ENCODE data around the gene CARD11.

Gene CARD11

DNA sequence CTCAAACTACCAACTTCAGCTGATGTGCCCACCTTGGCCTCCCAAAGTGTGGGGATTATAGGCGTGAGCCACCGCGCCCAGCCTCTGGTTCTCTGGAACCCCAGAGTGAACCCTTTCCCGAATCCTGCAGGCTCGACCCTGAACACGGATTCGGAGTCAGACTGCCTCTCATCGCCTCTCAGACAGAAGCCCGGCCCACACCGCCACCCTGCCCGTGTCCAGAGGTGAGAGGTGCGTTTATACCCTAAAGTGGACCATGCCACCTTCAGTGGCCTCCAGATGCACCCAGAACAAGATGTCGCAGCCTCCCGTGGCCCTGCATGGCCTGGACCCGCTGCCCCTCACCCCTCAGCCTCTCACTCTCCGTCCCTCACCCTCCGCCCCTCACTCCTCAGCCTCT lies 134.6 kb downstream of the CARD11 start:
- CTCF ChIA-PET, result no interaction called here
- WGBS (ENCODE audit: insufficient coverage), result 98% methylated on average over 10 of the region's 17 CpGs
- no peak overlapping the region for H3K4me3 ChIP-seq (ENCODE audit: control insufficient read depth in 1 of 7, extremely low read depth in 1 of 7, insufficient read depth in 4 of 7, low read depth in 2 of 7, low read length in 6 of 7)
- H3K27me3 ChIP-seq (replicated peaks in 2 of 5; ENCODE audit: control insufficient read depth in 4 of 5, insufficient read depth in 5 of 5, low read length in 4 of 5), result no peaks in the 10 kb centered on the region
- peaks cover 0 to 3% (median 2%) of the 10 kb centered on the region in 4 experiments for H3K36me3 ChIP-seq (ENCODE audit: control insufficient read depth in 4 of 4, insufficient read depth in 4 of 4, low read length in 3 of 4)
- DNase-seq, result no peak
- H3K9me3 ChIP-seq (ENCODE audit: control extremely low read depth in 1 of 5, control insufficient read depth in 4 of 5, insufficient read depth in 2 of 5, low read depth in 1 of 5, low read length in 4 of 5), result peaks cover 0 to 3% (median 0%) of the 10 kb centered on the region in 5 experiments
- POLR2A ChIA-PET, result no interaction called here
- no peaks in the 10 kb centered on the region for H3K4me1 ChIP-seq (ENCODE audit: control extremely low read depth in 1 of 4, control insufficient read depth in 4 of 4, insufficient read depth in 4 of 4, low read length in 3 of 4)
- H3K27ac ChIP-seq (ENCODE audit: insufficient read depth in 1 of 2, low read depth in 1 of 2, low read length in 2 of 2, poor library complexity in 1 of 2, severe bottlenecking in 2 of 2), result no peak overlapping the region

DNA sequence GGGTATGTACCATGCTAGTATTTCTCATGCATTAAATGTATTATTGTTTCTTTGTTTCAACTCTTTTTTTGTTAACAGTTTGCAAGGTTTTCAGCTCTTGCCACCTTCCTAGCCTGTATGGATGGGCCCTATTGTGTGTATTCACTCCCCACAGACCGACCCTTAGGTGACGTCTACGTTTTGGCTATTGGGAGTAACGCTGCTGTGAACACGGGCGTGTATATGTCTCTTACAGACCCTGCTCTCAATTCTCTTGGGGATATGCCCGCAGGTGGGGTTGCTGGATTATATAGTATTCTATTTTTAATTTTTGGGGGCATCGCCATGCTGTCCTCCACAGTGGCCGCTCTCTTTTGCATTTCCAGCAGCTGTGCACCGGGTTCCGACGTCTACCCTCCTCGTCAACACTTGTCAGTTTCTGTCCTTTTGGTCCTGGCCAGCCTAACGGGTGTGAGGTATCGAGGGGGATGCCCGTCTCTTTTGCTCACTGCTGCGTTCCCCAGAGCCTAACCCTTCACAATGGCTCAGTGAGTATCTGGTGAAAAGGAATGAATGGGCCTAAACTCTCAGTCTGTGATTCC lies 135.5 kb downstream of the CARD11 start:
- no peak for DNase-seq
- H3K4me3 ChIP-seq (ENCODE audit: control insufficient read depth in 1 of 7, extremely low read depth in 1 of 7, insufficient read depth in 4 of 7, low read depth in 2 of 7, low read length in 6 of 7), result no peak overlapping the region
- H3K36me3 ChIP-seq (ENCODE audit: control insufficient read depth in 4 of 4, insufficient read depth in 4 of 4, low read length in 3 of 4), result peaks cover 0 to 3% (median 2%) of the 10 kb centered on the region in 4 experiments
- ChIA-PET POLR2A (no interaction called here), CTCF (interaction anchor here (0.9 kb wide), 1 partner anchor 43 kb away, joined by 3 read pairs; no protein-coding TSS in a partner anchor)
- no peaks in the 10 kb centered on the region for H3K4me1 ChIP-seq (ENCODE audit: control extremely low read depth in 1 of 4, control insufficient read depth in 4 of 4, insufficient read depth in 4 of 4, low read length in 3 of 4)
- H3K27ac ChIP-seq (ENCODE audit: insufficient read depth in 1 of 2, low read depth in 1 of 2, low read length in 2 of 2, poor library complexity in 1 of 2, severe bottlenecking in 2 of 2), result no peak overlapping the region
- no peaks in the 10 kb centered on the region for H3K27me3 ChIP-seq (replicated peaks in 2 of 5; ENCODE audit: control insufficient read depth in 4 of 5, insufficient read depth in 5 of 5, low read length in 4 of 5)
- 97% methylated on average over 12 of the region's 17 CpGs for WGBS (ENCODE audit: insufficient coverage)
- H3K9me3 ChIP-seq (ENCODE audit: control extremely low read depth in 1 of 5, control insufficient read depth in 4 of 5, insufficient read depth in 2 of 5, low read depth in 1 of 5, low read length in 4 of 5), result peaks cover 0 to 3% (median 0%) of the 10 kb centered on the region in 5 experiments

DNA sequence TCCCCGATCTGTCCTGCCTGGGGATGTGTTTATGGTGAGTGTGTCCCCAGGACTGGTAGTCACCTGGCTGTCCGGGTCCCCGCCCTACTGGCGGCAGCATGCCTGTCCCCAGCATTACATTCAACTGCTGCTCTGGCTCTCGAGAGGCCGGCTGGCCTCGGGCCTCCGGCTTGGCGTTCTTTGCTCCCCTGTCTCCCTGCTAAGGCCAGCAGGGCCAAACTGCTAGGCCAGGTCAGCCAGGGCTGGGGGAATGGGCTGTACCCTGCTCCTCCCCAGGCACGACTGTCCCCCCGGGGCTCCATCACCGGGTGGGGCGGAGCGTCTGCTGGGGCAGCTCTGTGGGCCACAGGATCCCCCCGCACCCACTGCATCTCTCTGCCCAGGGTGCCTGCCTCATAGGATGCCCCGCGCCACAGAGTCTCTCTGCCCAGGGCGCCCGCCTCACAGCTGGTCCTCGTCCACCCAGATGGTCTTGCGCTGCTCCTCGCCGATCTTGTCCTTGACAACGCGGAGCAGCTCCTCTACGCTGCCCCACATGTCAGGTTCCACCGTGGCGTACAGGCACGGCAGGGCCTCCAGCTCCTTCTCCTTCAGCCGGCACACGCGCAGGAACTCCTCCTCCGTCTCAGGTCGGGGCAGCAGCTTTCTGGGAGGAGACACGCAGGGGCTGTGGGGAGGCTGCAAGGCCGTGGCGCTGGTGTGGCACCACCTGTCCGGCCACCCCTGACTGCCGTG lies 137.3 kb downstream of the CARD11 start:
- H3K9me3 ChIP-seq (ENCODE audit: control extremely low read depth in 1 of 5, control insufficient read depth in 4 of 5, insufficient read depth in 2 of 5, low read depth in 1 of 5, low read length in 4 of 5), result peaks cover 0 to 3% (median 0%) of the 10 kb centered on the region in 5 experiments
- DNase-seq, result no peak
- H3K4me1 ChIP-seq (ENCODE audit: control extremely low read depth in 1 of 4, control insufficient read depth in 4 of 4, insufficient read depth in 4 of 4, low read length in 3 of 4), result peaks cover 0 to 4% (median 0%) of the 10 kb centered on the region in 4 experiments
- no peak overlapping the region for H3K27ac ChIP-seq (ENCODE audit: insufficient read depth in 1 of 2, low read depth in 1 of 2, low read length in 2 of 2, poor library complexity in 1 of 2, severe bottlenecking in 2 of 2)
- no peak overlapping the region for H3K4me3 ChIP-seq (ENCODE audit: control insufficient read depth in 1 of 7, extremely low read depth in 1 of 7, insufficient read depth in 4 of 7, low read depth in 2 of 7, low read length in 6 of 7)
- ChIA-PET POLR2A (no interaction called here), CTCF (no interaction called here)
- 97% methylated on average over 32 of the region's 39 CpGs for WGBS (ENCODE audit: insufficient coverage)
- peaks cover 0 to 2% (median 1%) of the 10 kb centered on the region in 4 experiments for H3K36me3 ChIP-seq (ENCODE audit: control insufficient read depth in 4 of 4, insufficient read depth in 4 of 4, low read length in 3 of 4)
- no peaks in the 10 kb centered on the region for H3K27me3 ChIP-seq (replicated peaks in 2 of 5; ENCODE audit: control insufficient read depth in 4 of 5, insufficient read depth in 5 of 5, low read length in 4 of 5)

DNA sequence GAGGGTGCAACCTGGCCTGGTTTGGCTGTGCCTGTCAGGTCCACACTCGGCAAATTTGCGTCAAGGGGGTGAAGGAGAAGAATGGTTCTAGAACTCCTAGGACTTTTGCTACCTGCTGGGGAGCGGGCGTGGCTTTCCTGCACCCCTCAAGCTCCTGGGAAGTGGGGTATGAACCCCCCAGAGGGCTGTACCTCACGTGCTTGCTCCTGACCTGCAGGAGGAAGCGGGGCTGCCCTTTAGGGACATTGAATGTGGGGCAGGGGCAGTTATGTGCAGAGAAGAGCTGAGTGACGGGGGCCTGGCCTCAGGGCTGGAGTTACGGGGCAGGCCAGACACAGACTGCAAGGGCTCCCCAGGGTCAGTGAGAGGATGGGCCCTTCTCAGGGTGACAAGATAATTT lies 138.2 kb downstream of the CARD11 start:
- peaks cover 0 to 3% (median 0%) of the 10 kb centered on the region in 5 experiments for H3K9me3 ChIP-seq (ENCODE audit: control extremely low read depth in 1 of 5, control insufficient read depth in 4 of 5, insufficient read depth in 2 of 5, low read depth in 1 of 5, low read length in 4 of 5)
- POLR2A ChIA-PET, result no interaction called here
- DNase-seq, result no peak
- 98% methylated on average over 6 of the region's 8 CpGs for WGBS (ENCODE audit: insufficient coverage)
- no peak overlapping the region for H3K27ac ChIP-seq (ENCODE audit: insufficient read depth in 1 of 2, low read depth in 1 of 2, low read length in 2 of 2, poor library complexity in 1 of 2, severe bottlenecking in 2 of 2)
- H3K4me1 ChIP-seq (ENCODE audit: control extremely low read depth in 1 of 4, control insufficient read depth in 4 of 4, insufficient read depth in 4 of 4, low read length in 3 of 4), result peaks cover 0 to 4% (median 0%) of the 10 kb centered on the region in 4 experiments
- H3K27me3 ChIP-seq (replicated peaks in 2 of 5; ENCODE audit: control insufficient read depth in 4 of 5, insufficient read depth in 5 of 5, low read length in 4 of 5), result no peaks in the 10 kb centered on the region
- no peak overlapping the region for H3K4me3 ChIP-seq (ENCODE audit: control insufficient read depth in 1 of 7, extremely low read depth in 1 of 7, insufficient read depth in 4 of 7, low read depth in 2 of 7, low read length in 6 of 7)
- CTCF ChIA-PET, result no interaction called here
- H3K36me3 ChIP-seq (ENCODE audit: control insufficient read depth in 4 of 4, insufficient read depth in 4 of 4, low read length in 3 of 4), result peaks cover 0 to 2% (median 1%) of the 10 kb centered on the region in 4 experiments

DNA sequence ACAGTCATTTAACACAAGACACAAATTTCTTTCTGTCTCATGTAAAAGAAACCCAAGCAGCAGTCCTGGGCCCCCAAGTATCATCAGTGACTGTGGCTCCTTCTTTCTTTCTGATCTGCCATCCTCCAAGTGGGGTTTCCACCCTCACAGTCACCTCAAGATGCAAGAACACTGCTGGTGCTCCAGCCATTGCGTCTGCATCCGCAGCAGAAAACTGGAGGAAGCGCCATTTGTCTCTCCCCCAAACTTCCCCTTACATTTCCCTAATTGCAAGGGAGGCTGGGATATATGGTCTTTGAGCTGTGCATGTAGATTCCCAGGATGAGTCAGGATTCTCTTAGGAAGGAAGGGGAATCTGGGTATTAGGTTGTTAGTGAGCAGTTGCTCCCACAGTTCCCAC lies 138.6 kb downstream of the CARD11 start:
- WGBS (ENCODE audit: insufficient coverage), result 90% methylated on average over 2 of the region's 3 CpGs
- peaks cover 0 to 4% (median 0%) of the 10 kb centered on the region in 4 experiments for H3K4me1 ChIP-seq (ENCODE audit: control extremely low read depth in 1 of 4, control insufficient read depth in 4 of 4, insufficient read depth in 4 of 4, low read length in 3 of 4)
- H3K27me3 ChIP-seq (replicated peaks in 2 of 5; ENCODE audit: control insufficient read depth in 4 of 5, insufficient read depth in 5 of 5, low read length in 4 of 5), result no peaks in the 10 kb centered on the region
- no peak overlapping the region for H3K27ac ChIP-seq (ENCODE audit: insufficient read depth in 1 of 2, low read depth in 1 of 2, low read length in 2 of 2, poor library complexity in 1 of 2, severe bottlenecking in 2 of 2)
- H3K4me3 ChIP-seq (ENCODE audit: control insufficient read depth in 1 of 7, extremely low read depth in 1 of 7, insufficient read depth in 4 of 7, low read depth in 2 of 7, low read length in 6 of 7), result no peak overlapping the region
- POLR2A ChIA-PET, result no interaction called here
- H3K36me3 ChIP-seq (ENCODE audit: control insufficient read depth in 4 of 4, insufficient read depth in 4 of 4, low read length in 3 of 4), result peaks cover 0 to 2% (median 1%) of the 10 kb centered on the region in 4 experiments
- DNase-seq, result no peak
- peaks cover 0 to 3% (median 0%) of the 10 kb centered on the region in 5 experiments for H3K9me3 ChIP-seq (ENCODE audit: control extremely low read depth in 1 of 5, control insufficient read depth in 4 of 5, insufficient read depth in 2 of 5, low read depth in 1 of 5, low read length in 4 of 5)
- CTCF ChIA-PET, result no interaction called here

DNA sequence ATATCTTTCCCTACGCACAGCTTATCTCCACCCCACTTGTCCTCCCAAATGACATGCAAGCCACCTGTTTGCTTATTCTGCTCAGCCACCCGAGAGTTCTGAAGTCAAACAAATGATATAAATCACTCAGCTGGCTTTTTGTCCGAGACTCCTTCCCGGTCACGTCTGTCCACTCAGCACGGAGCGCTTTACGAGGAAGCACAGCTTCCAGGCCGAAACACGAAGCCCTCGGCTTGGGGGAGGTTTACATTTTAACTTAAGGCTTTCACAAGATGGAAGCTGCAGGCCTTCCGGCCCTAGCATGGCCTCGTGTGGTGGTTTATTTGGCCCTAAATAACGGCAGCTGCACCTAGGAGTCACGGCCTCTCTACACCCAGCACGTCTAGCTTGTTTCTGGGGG lies 139.5 kb downstream of the CARD11 start:
- H3K4me3 ChIP-seq (ENCODE audit: control insufficient read depth in 1 of 7, extremely low read depth in 1 of 7, insufficient read depth in 4 of 7, low read depth in 2 of 7, low read length in 6 of 7), result no peak overlapping the region
- DNase-seq, result no peak
- peaks cover 0 to 4% (median 0%) of the 10 kb centered on the region in 4 experiments for H3K4me1 ChIP-seq (ENCODE audit: control extremely low read depth in 1 of 4, control insufficient read depth in 4 of 4, insufficient read depth in 4 of 4, low read length in 3 of 4)
- POLR2A ChIA-PET, result no interaction called here
- H3K9me3 ChIP-seq (ENCODE audit: control extremely low read depth in 1 of 5, control insufficient read depth in 4 of 5, insufficient read depth in 2 of 5, low read depth in 1 of 5, low read length in 4 of 5), result peaks cover 0 to 3% (median 0%) of the 10 kb centered on the region in 5 experiments
- H3K27ac ChIP-seq (ENCODE audit: insufficient read depth in 1 of 2, low read depth in 1 of 2, low read length in 2 of 2, poor library complexity in 1 of 2, severe bottlenecking in 2 of 2), result no peak overlapping the region
- peaks cover 0 to 2% (median 1%) of the 10 kb centered on the region in 4 experiments for H3K36me3 ChIP-seq (ENCODE audit: control insufficient read depth in 4 of 4, insufficient read depth in 4 of 4, low read length in 3 of 4)
- CTCF ChIA-PET, result interaction anchor here (0.5 to 1.2 kb wide), 2 partner anchors 19 to 308 kb away, joined by 3 read pairs; no protein-coding TSS in a partner anchor
- no peaks in the 10 kb centered on the region for H3K27me3 ChIP-seq (replicated peaks in 2 of 5; ENCODE audit: control insufficient read depth in 4 of 5, insufficient read depth in 5 of 5, low read length in 4 of 5)
- WGBS (ENCODE audit: insufficient coverage), result 97% methylated on average over 14 of the region's 16 CpGs

DNA sequence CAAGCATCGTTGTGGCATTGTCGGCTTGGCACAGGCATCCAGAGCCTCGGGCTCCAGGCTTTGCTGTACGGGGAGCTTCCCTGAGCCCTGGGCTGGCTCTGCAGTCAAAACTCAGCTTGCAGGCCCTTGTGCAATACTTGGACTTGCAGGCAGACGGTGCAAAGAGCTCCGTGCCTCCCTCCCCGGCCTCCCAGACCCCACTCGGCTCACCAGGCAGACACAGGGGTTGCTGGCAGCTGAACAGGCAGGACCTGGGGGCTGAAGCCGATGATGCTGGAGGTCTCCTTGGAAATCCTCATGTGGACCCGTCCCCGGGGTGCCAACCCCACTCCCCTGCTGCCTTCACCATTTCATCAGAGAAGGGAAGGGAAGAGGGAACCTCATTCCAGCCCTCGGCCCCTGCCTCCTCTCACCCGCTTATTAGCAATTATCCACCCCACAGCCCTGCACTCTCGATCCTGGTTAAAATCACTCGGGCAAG lies 139.9 kb downstream of the CARD11 start:
- H3K9me3 ChIP-seq (ENCODE audit: control extremely low read depth in 1 of 5, control insufficient read depth in 4 of 5, insufficient read depth in 2 of 5, low read depth in 1 of 5, low read length in 4 of 5), result peaks cover 0 to 3% (median 0%) of the 10 kb centered on the region in 5 experiments
- H3K27me3 ChIP-seq (replicated peaks in 2 of 5; ENCODE audit: control insufficient read depth in 4 of 5, insufficient read depth in 5 of 5, low read length in 4 of 5), result no peaks in the 10 kb centered on the region
- ChIA-PET CTCF (interaction anchor here (0.8 to 1.2 kb wide), 4 partner anchors 14 to 19 kb away, joined by 3 read pairs; no protein-coding TSS in a partner anchor), POLR2A (no interaction called here)
- no peak overlapping the region for H3K4me3 ChIP-seq (ENCODE audit: control insufficient read depth in 1 of 7, extremely low read depth in 1 of 7, insufficient read depth in 4 of 7, low read depth in 2 of 7, low read length in 6 of 7)
- WGBS (ENCODE audit: insufficient coverage), result 93% methylated on average over 11 of the region's 15 CpGs
- H3K4me1 ChIP-seq (ENCODE audit: control extremely low read depth in 1 of 4, control insufficient read depth in 4 of 4, insufficient read depth in 4 of 4, low read length in 3 of 4), result peaks cover 0 to 4% (median 0%) of the 10 kb centered on the region in 4 experiments
- no peak overlapping the region for H3K27ac ChIP-seq (ENCODE audit: insufficient read depth in 1 of 2, low read depth in 1 of 2, low read length in 2 of 2, poor library complexity in 1 of 2, severe bottlenecking in 2 of 2)
- H3K36me3 ChIP-seq (ENCODE audit: control insufficient read depth in 4 of 4, insufficient read depth in 4 of 4, low read length in 3 of 4), result peaks cover 0 to 2% (median 1%) of the 10 kb centered on the region in 4 experiments
- DNase-seq, result no peak

Data from common myeloid progenitor, CD34-positive (primary cell).